Right lobe of liver (tissue), 6 donors: ENCODE measurements around the gene HOXA4. TPM values are rescaled to one million over a fixed set of nuclear protein-coding genes. Genes with fewer than 3 reads are reported as not detected.

Source experiments
- ATAC-seq, 4 donors: fragments of 200-7000 bp; cut with Tn5 transposase; one replicate each; pipeline ENCODE4 v1.9.1; 2020; ENCODE audit warnings: mild to moderate bottlenecking in 4 of 4, moderate library complexity in 4 of 4
- DNase-seq, 3 donors: peaks; one replicate each; pipeline ENCODE4 v3.0.0-alpha.2; 2020
- H3K27ac ChIP-seq, 3 donors: fragments of 200-600 bp; one replicate each; pipeline ENCODE4 v1.8.0; 2022
- H3K27me3 ChIP-seq, 2 donors: fragments of 200-600 bp; one replicate each; pipeline ENCODE4 v1.8.0; 2022
- H3K36me3 ChIP-seq, 4 donors: fragments of 200-600 bp; sonication (generic) in 1 of 4; one replicate each; pipeline versions ENCODE4 v1.5.1 to v1.8.0; 2017 to 2022; ENCODE audit warnings: control low read depth in 1 of 4
- H3K4me1 ChIP-seq, 4 donors: fragments of 200-600 bp; sonication (generic) in 1 of 4; one replicate each; pipeline versions ENCODE4 v1.5.1 to v1.8.0; 2017 to 2022; ENCODE audit warnings: control low read depth in 1 of 4
- H3K4me3 ChIP-seq, 3 donors: fragments of 200-600 bp; one replicate each; pipeline ENCODE4 v1.8.0; 2022
- H3K9me3 ChIP-seq, 4 donors: fragments of 200-600 bp; sonication (generic) in 1 of 4; one replicate each; pipeline versions ENCODE4 v1.5.1 to v1.8.0; 2017 to 2022; ENCODE audit warnings: control low read depth in 1 of 4
- CTCF ChIP-seq, 4 donors: fragments of 200-600 bp in 3 of 4; fragments of 450-650 bp in 1 of 4; IDR thresholded peaks; one replicate each; pipeline versions ENCODE4 v1.5.1 to v1.8.0; 2016 to 2022; ENCODE audit warnings: antibody characterized with exemption in 4 of 4, mild to moderate bottlenecking in 2 of 4
- POLR2A ChIP-seq: fragments of 450-650 bp; IDR thresholded peaks from one replicate; pipeline ENCODE4 v1.6.1; 2017; ENCODE audit warnings: antibody characterized with exemption, mild to moderate bottlenecking
- WGBS: methylation state at CpG from one replicate; pipeline ENCODE4 v1.1.6; 2018; ENCODE audit warnings: low coverage, low lambda C conversion rate; ENCODE audit not compliant: insufficient coverage; ENCODE audit errors: missing lambda C conversion rate; 5-methylcytosine and 5-hydroxymethylcytosine counted together
- intact Hi-C, 2 donors: fragments of 100-400 bp; cut with DNase I; formaldehyde crosslinking; loops; one replicate each; pipeline versions ENCODE4 v1.11.2 to v1.14.1; 2022
- total RNA-seq, 6 experiments: library from RNA; depleted of rRNA in 2 of 6; stranded (reverse); fragments of >200 nt in 2 of 6; fragmentation: NEBNext Ultra II Directional in 3 of 6; extraction: Animal tissue kit (Norgen Biotek cat#: 25700) in 3 of 6; gene quantifications; one replicate each; pipeline versions ENCODE4 v1.1.0 to v1.2.4, GENCODE V29; 2016 to 2023
- donor health status: DM: no; HTN: yes; CAD: no.
- donor health status: DM: no; HTN: no; CAD: no.
- donor health status: DM: no; HTN: no; CAD: no.
- donor health status: DM: no; HTN: yes; CAD: no.
- donor health status: DM: no; HTN: yes; CAD: no.

Gene HOXA4
- total RNA-seq, 6 experiments from 2014 or later, result 0.55 to 1.6 (median 0.75) TPM; not detected in 1

GRCh38 chr7:27158436-27159265, 28.1 kb upstream of the HOXA4 start:
- no peak overlapping the region for H3K4me3 ChIP-seq
- H3K9me3 ChIP-seq, result no peaks in the 10 kb centered on the region
- H3K36me3 ChIP-seq, result no peaks in the 10 kb centered on the region
- no peak overlapping the region for H3K27ac ChIP-seq
- intact Hi-C loops, result loop anchor here (5.0 to 10.0 kb wide), 2 partner anchors 481 to 784 kb away; no protein-coding TSS in a partner anchor
- peaks cover 27 to 48% of the 10 kb centered on the region in 2 donors for H3K27me3 ChIP-seq
- ATAC-seq (no peak), DNase-seq (no peak)
- H3K4me1 ChIP-seq, result peaks cover 0 to 15% (median 6%) of the 10 kb centered on the region in 4 donors
- TF ChIP-seq CTCF (IDR thresholded peaks at IDR 0.05), result no peak
- TF ChIP-seq POLR2A, result no peak
- 7% methylated on average over 19 of the region's 35 CpGs for WGBS

GRCh38 chr7:27157702-27158431, 27.3 kb upstream of the HOXA4 start:
- intact Hi-C loops, result loop anchor here (5.0 to 10.0 kb wide), 2 partner anchors 481 to 783 kb away; no protein-coding TSS in a partner anchor
- Histone ChIP-seq H3K36me3 (no peaks in the 10 kb centered on the region), H3K27me3 (peaks cover 29 to 50% of the 10 kb centered on the region in 2 donors), H3K27ac (no peak overlapping the region), H3K9me3 (no peaks in the 10 kb centered on the region), H3K4me1 (peaks cover 0 to 15% (median 6%) of the 10 kb centered on the region in 4 donors), H3K4me3 (no peak overlapping the region)
- TF ChIP-seq POLR2A (no peak), CTCF (IDR thresholded peaks at IDR 0.05) (no peak)
- 8% methylated on average over 25 of the region's 30 CpGs for WGBS
- DNase-seq (no peak), ATAC-seq (no peak)

- peaks cover 32 to 57% of the 10 kb centered on the region in 2 donors for H3K27me3 ChIP-seq
- H3K36me3 ChIP-seq, result no peaks in the 10 kb centered on the region
- TF ChIP-seq CTCF (IDR thresholded peaks at IDR 0.05), result no peak
- no peak for TF ChIP-seq POLR2A
- ATAC-seq, result no peak
- DNase-seq, result peak in 1 of 3 donors; percentile 28
- H3K4me1 ChIP-seq, result peaks cover 0 to 15% (median 6%) of the 10 kb centered on the region in 4 donors
- H3K9me3 ChIP-seq, result no peaks in the 10 kb centered on the region
- 11% methylated on average over 15 of the region's 30 CpGs for WGBS
- no peak overlapping the region for H3K27ac ChIP-seq
- intact Hi-C loops, result loop anchor here (5.0 to 10.0 kb wide), 2 partner anchors 480 to 782 kb away; no protein-coding TSS in a partner anchor
- H3K4me3 ChIP-seq, result no peak overlapping the region
These were observed 26.6 kb upstream of the HOXA4 start for GRCh38 chr7:27156916-27157701.

GRCh38 chr7:27156508-27156898, 25.9 kb upstream of the HOXA4 start, which contains the start of gene HOXA7:
Gene HOXA7 (minus strand): TSS chr7:27156675. CDS start chr7:27156545, 130 bp downstream.
- DNase-seq, result peak in 1 of 3 donors; percentile 31
- ATAC-seq, result no peak
- 3% methylated on average over 6 of the region's 33 CpGs for WGBS
- intact Hi-C loops, result loop anchor here (5.0 to 10.0 kb wide), 2 partner anchors 479 to 782 kb away; no protein-coding TSS in a partner anchor
- H3K27ac ChIP-seq, result no peak within 1 kb of the TSS
- no peaks in the 10 kb centered on the region for H3K36me3 ChIP-seq
- H3K27me3 ChIP-seq, result peaks cover 32 to 60% of the 10 kb centered on the region in 2 donors
- H3K9me3 ChIP-seq, result no peaks in the 10 kb centered on the region
- H3K4me1 ChIP-seq, result peaks cover 0 to 15% (median 6%) of the 10 kb centered on the region in 4 donors
- no peak within 1 kb of the TSS for H3K4me3 ChIP-seq
- no peak for TF ChIP-seq CTCF (IDR thresholded peaks at IDR 0.05)
- no peak for TF ChIP-seq POLR2A
